Keratinocyte (primary cell): ENCODE data around the gene ASB15. TPM values are rescaled to one million over a fixed set of nuclear protein-coding genes. Genes with fewer than 3 reads are reported as not detected.

ENCODE experiments used
- DNase-seq: peaks from one replicate; pipeline ENCODE4 v3.0.0-alpha.2; 2011; ENCODE audit warnings: low read depth, missing footprints, low spot score
- FAIRE-seq: peaks from 2 replicates; lab custom pipeline; 2011; peaks lifted over from hg19 to GRCh38; lab: Jason Lieb, UNC
- H2AFZ ChIP-seq: 2 replicates; pipeline ENCODE4 v1.6.0; 2012; ENCODE audit warnings: low read length, control low read depth, inconsistent platforms; ENCODE audit not compliant: control insufficient read depth
- H3K27ac ChIP-seq: 2 replicates; pipeline ENCODE4 v1.5.1; 2011; ENCODE audit warnings: low read length; ENCODE audit not compliant: control insufficient read depth, insufficient read depth
- H3K27me3 ChIP-seq: 3 replicates; pipeline ENCODE4 v1.6.0; 2011; ENCODE audit warnings: low read length; ENCODE audit not compliant: control insufficient read depth, insufficient read depth; ENCODE audit errors: extremely low read depth
- H3K36me3 ChIP-seq, 2 experiments: 2 replicates in 1 of 2; 3 replicates in 1 of 2; pipeline ENCODE4 v1.5.1; 2011; ENCODE audit warnings: low read length in 2 of 2, mild to moderate bottlenecking in 1 of 2; ENCODE audit not compliant: control insufficient read depth in 2 of 2, insufficient read depth in 2 of 2; ENCODE audit errors: extremely low read depth in 1 of 2
- H3K4me1 ChIP-seq: 3 replicates; pipeline ENCODE4 v1.5.1; 2011; ENCODE audit warnings: low read length; ENCODE audit not compliant: control insufficient read depth, insufficient read depth; ENCODE audit errors: extremely low read depth
- H3K4me2 ChIP-seq: 3 replicates; pipeline ENCODE4 v1.6.0; 2011; ENCODE audit warnings: low read depth, low read length; ENCODE audit not compliant: control insufficient read depth, insufficient read depth; ENCODE audit errors: extremely low read depth
- H3K4me3 ChIP-seq, 3 experiments: fragments of 200-600 bp in 1 of 3; sonication (generic) in 1 of 3; 2 replicates in 2 of 3; 3 replicates in 1 of 3; pipeline ENCODE4 v1.5.1; 2011 to 2016; ENCODE audit warnings: low read length in 3 of 3, mild to moderate bottlenecking in 3 of 3, control low read depth in 2 of 3, inconsistent platforms in 1 of 3, low read depth in 1 of 3, mixed read lengths in 1 of 3, mixed run types in 1 of 3, moderate library complexity in 1 of 3; ENCODE audit not compliant: control insufficient read depth in 2 of 3, insufficient read depth in 2 of 3; ENCODE audit errors: extremely low read depth in 1 of 3
- H3K79me2 ChIP-seq: 2 replicates; pipeline ENCODE4 v1.6.0; 2012; ENCODE audit warnings: low read length; ENCODE audit not compliant: control insufficient read depth, insufficient read depth
- H3K9ac ChIP-seq: 3 replicates; pipeline ENCODE4 v1.6.0; 2011; ENCODE audit warnings: low read length; ENCODE audit not compliant: control insufficient read depth, insufficient read depth; ENCODE audit errors: extremely low read depth
- H3K9me1 ChIP-seq: 3 replicates; pipeline ENCODE4 v1.6.0; 2011; ENCODE audit warnings: low read length; ENCODE audit not compliant: control insufficient read depth, insufficient read depth; ENCODE audit errors: extremely low read depth
- H3K9me3 ChIP-seq: 2 replicates; pipeline ENCODE4 v1.5.1; 2012; ENCODE audit warnings: low read depth, low read length; ENCODE audit not compliant: control insufficient read depth
- H4K20me1 ChIP-seq: 3 replicates; pipeline ENCODE4 v1.6.0; 2011; ENCODE audit warnings: low read length; ENCODE audit not compliant: control insufficient read depth, insufficient read depth; ENCODE audit errors: extremely low read depth
- CTCF ChIP-seq, 3 experiments: IDR thresholded peaks in 1 of 3; conservative IDR thresholded peaks in 1 of 3; optimal IDR thresholded peaks in 1 of 3; 2 replicates in 2 of 3; 3 replicates in 1 of 3; pipeline versions ENCODE3 to v1.5.1; 2011; ENCODE audit warnings: low read length in 3 of 3, mild to moderate bottlenecking in 3 of 3, moderate library complexity in 2 of 3, control low read depth in 1 of 3, inconsistent platforms in 1 of 3; ENCODE audit not compliant: insufficient read depth in 2 of 3; ENCODE audit errors: extremely low read depth in 1 of 3
- EZH2 ChIP-seq: IDR thresholded peaks from one replicate; pipeline ENCODE4 v1.6.1; 2012; ENCODE audit warnings: inconsistent platforms, mild to moderate bottlenecking, low read length, moderate library complexity
- dilution Hi-C: fragments of 300-500 bp; cut with MboI; formaldehyde crosslinking; loops from one replicate; pipeline ENCODE4 v1.7.0; 2020; ENCODE audit warnings: low sequenced_read_pairs; ENCODE audit not compliant: extremely low pct_ligation_motif_present
- polyA plus RNA-seq, 5 experiments: library from polyadenylated mRNA; depleted of rRNA in 3 of 5; stranded (reverse) in 3 of 5; stranded (forward) in 1 of 5; unstranded in 1 of 5; fragments of >200 nt; gene quantifications; 1 replicate in 1 of 5; 2 replicates in 3 of 5; 3 replicates in 1 of 5; pipeline versions ENCODE4 v1.2.1 to v1.2.3, GENCODE V29; 2011 to 2012; ENCODE audit warnings: missing spikeins in 2 of 5, low read depth in 1 of 5, low replicate concordance in 1 of 5

The ASB15 gene
- polyA plus RNA-seq, 1 donor (not counting 4 experiments of a cell fraction or from before 2014, with no cell fraction given): not detected

GRCh38 chr7:123673137-123673732, 71.6 kb downstream of the ASB15 start:
- H3K4me2 ChIP-seq: peak overlapping the region; percentile 76
- H3K4me3 ChIP-seq: peak overlapping the region in 1 of 3 experiments; percentile 16
- peaks cover 29% of the 10 kb centered on the region for H3K4me1 ChIP-seq
- no peaks in the 10 kb centered on the region for H4K20me1 ChIP-seq
- no peak for TF ChIP-seq CTCF (optimal IDR thresholded peaks at IDR 0.05 in 1 of 3, IDR thresholded peaks at IDR 0.05 in 1 of 3, conservative IDR thresholded peaks at IDR 0.05 in 1 of 3; ENCODE audit: extremely low read depth in 1 of 3, insufficient read depth in 2 of 3, low read length in 3 of 3)
- no peak for TF ChIP-seq EZH2
- H3K36me3 ChIP-seq: no peaks in the 10 kb centered on the region
- DNase-seq (no peak), FAIRE-seq (peak; percentile 87)
- dilution Hi-C loops: no loop called here
- H3K9me1 ChIP-seq: no peaks in the 10 kb centered on the region
- H2AFZ ChIP-seq: no peak overlapping the region
- H3K27ac ChIP-seq: peak overlapping the region; percentile 80
- H3K9ac ChIP-seq: no peak overlapping the region
- no peaks in the 10 kb centered on the region for H3K79me2 ChIP-seq
- H3K27me3 ChIP-seq: no peaks in the 10 kb centered on the region
- no peaks in the 10 kb centered on the region for H3K9me3 ChIP-seq

GRCh38 chr7:123673752-123674398, 72.3 kb downstream of the ASB15 start:
- Histone ChIP-seq H3K4me2 (peak overlapping the region; percentile 76), H3K27ac (peak overlapping the region; percentile 80), H2AFZ (no peak overlapping the region), H3K36me3 (no peaks in the 10 kb centered on the region), H3K79me2 (no peaks in the 10 kb centered on the region), H3K9ac (peak overlapping the region; percentile 40), H3K4me3 (peak overlapping the region in 2 of 3 experiments; percentile 11 to 16), H3K9me3 (no peaks in the 10 kb centered on the region), H4K20me1 (no peaks in the 10 kb centered on the region), H3K4me1 (peaks cover 29% of the 10 kb centered on the region), H3K9me1 (no peaks in the 10 kb centered on the region), H3K27me3 (no peaks in the 10 kb centered on the region)
- no peak for DNase-seq
- peak; percentile 60 for FAIRE-seq
- TF ChIP-seq EZH2 (no peak), CTCF (optimal IDR thresholded peaks at IDR 0.05 in 1 of 3, IDR thresholded peaks at IDR 0.05 in 1 of 3, conservative IDR thresholded peaks at IDR 0.05 in 1 of 3; ENCODE audit: extremely low read depth in 1 of 3, insufficient read depth in 2 of 3, low read length in 3 of 3) (no peak)
- dilution Hi-C loops: no loop called here
